IMR-90 (cell line): ENCODE measurements around the gene SLC29A3. TPM values are rescaled to one million over a fixed set of nuclear protein-coding genes. Genes with fewer than 3 reads are reported as not detected.
A peak's percentile ranks its signal among the peaks of the same experiment; 100 is the strongest.

Source experiments
- ATAC-seq: fragments of 200-7000 bp; cut with Tn5 transposase; 2 replicates; pipeline ENCODE4 v1.9.1; 2020; ENCODE audit warnings: low read depth, mild to moderate bottlenecking, moderate library complexity
- BruUV-seq: library from RNA; stranded (reverse); fragments of 400-500 nt; replicated peaks from 2 replicates; lab custom pipeline; 2021; lab: Mats Ljungman, UMichigan
- CTCF ChIA-PET: fragments of 300-600 bp; formaldehyde crosslinking; extraction: SDS; loops from one replicate; lab custom pipeline; 2021; ENCODE audit warnings: antibody characterized with exemption; lab: Yijun Ruan, JAX
- POLR2A ChIA-PET: fragments of 300-600 bp; sonication (Branson Sonifier 250); formaldehyde crosslinking; loops from one replicate; lab custom pipeline; 2022; ENCODE audit warnings: antibody characterized with exemption; ENCODE audit not compliant: unreplicated experiment; lab: Charles Lee
- DNase-seq: peaks from one replicate; pipeline ENCODE4 v3.0.0; 2013
- H2AFZ ChIP-seq: replicated peaks from 2 replicates; pipeline ENCODE3; 2013; ENCODE audit warnings: low read length, mild to moderate bottlenecking; ENCODE audit not compliant: poor library complexity
- H2AK5ac ChIP-seq: 2 replicates; pipeline ENCODE4 v1.6.1; 2013; ENCODE audit warnings: low read depth, low read length, inconsistent platforms
- H2AK9ac ChIP-seq: replicated peaks from 2 replicates; pipeline ENCODE3; 2013; ENCODE audit warnings: mild to moderate bottlenecking, low read depth, low read length, moderate library complexity; ENCODE audit not compliant: poor library complexity
- H2BK120ac ChIP-seq: 2 replicates; pipeline ENCODE4 v1.6.1; 2013; ENCODE audit warnings: low read depth, low read length, inconsistent platforms
- H2BK15ac ChIP-seq: 3 replicates; pipeline ENCODE4 v1.6.1; 2013; ENCODE audit warnings: low read depth, low read length, inconsistent platforms
- H2BK20ac ChIP-seq: 2 replicates; pipeline ENCODE4 v1.6.1; 2013; ENCODE audit warnings: low read depth, mild to moderate bottlenecking, inconsistent platforms, low read length, moderate library complexity
- H2BK5ac ChIP-seq: 2 replicates; pipeline ENCODE4 v1.6.1; 2013; ENCODE audit warnings: mild to moderate bottlenecking, low read depth, low read length, inconsistent platforms; ENCODE audit not compliant: poor library complexity, severe bottlenecking
- H3K14ac ChIP-seq: replicated peaks from 2 replicates; pipeline ENCODE4 v1.6.1; 2013; ENCODE audit warnings: low read depth, low read length, inconsistent platforms
- H3K18ac ChIP-seq: 2 replicates; pipeline ENCODE4 v1.6.1; 2013; ENCODE audit warnings: low read depth, low read length, control low read depth
- H3K23ac ChIP-seq: 2 replicates; pipeline ENCODE4 v1.6.1; 2013; ENCODE audit warnings: low read depth, low read length, inconsistent platforms
- H3K27ac ChIP-seq: 2 replicates; pipeline ENCODE4 v1.5.1; 2013; ENCODE audit warnings: mild to moderate bottlenecking, control low read depth, low read length; ENCODE audit not compliant: insufficient read depth
- H3K27me3 ChIP-seq: 2 replicates; pipeline ENCODE4 v1.6.1; 2013; ENCODE audit warnings: low read length; ENCODE audit not compliant: control insufficient read depth, insufficient read depth
- H3K36me3 ChIP-seq: 2 replicates; pipeline ENCODE4 v1.6.1; 2013; ENCODE audit warnings: low read length, mixed read lengths; ENCODE audit not compliant: control insufficient read depth, insufficient read depth
- H3K4ac ChIP-seq: 2 replicates; pipeline ENCODE4 v1.6.1; 2013; ENCODE audit warnings: low read depth, low read length, inconsistent platforms
- H3K4me1 ChIP-seq: 2 replicates; pipeline ENCODE4 v1.6.1; 2013; ENCODE audit warnings: low read length, mixed read lengths; ENCODE audit not compliant: control insufficient read depth, insufficient read depth
- H3K4me2 ChIP-seq: 2 replicates; pipeline ENCODE4 v1.6.1; 2013; ENCODE audit warnings: low read depth, mild to moderate bottlenecking, control low read depth, low read length, moderate library complexity
- H3K4me3 ChIP-seq: 2 replicates; pipeline ENCODE4 v1.5.1; 2013; ENCODE audit warnings: low read depth, mild to moderate bottlenecking, control low read depth, low read length, moderate library complexity; ENCODE audit not compliant: insufficient read depth
- H3K56ac ChIP-seq: 2 replicates; pipeline ENCODE4 v1.6.1; 2013; ENCODE audit warnings: low read length, inconsistent platforms; ENCODE audit not compliant: insufficient read depth; ENCODE audit errors: extremely low read depth
- H3K79me1 ChIP-seq, 2 experiments: 2 replicates each; pipeline ENCODE4 v1.6.1; 2013; ENCODE audit warnings: low read length in 2 of 2, inconsistent platforms in 1 of 2, low read depth in 1 of 2
- H3K9ac ChIP-seq: 2 replicates; pipeline ENCODE4 v1.6.1; 2013; ENCODE audit warnings: low read depth, low read length, control low read depth
- H3K9me1 ChIP-seq: 2 replicates; pipeline ENCODE4 v1.6.1; 2013; ENCODE audit warnings: low read length, inconsistent platforms; ENCODE audit not compliant: insufficient read depth
- H3K9me3 ChIP-seq: 2 replicates; pipeline ENCODE4 v1.6.1; 2013; ENCODE audit warnings: low read length; ENCODE audit not compliant: control insufficient read depth, insufficient read depth
- H4K20me1 ChIP-seq: 2 replicates; pipeline ENCODE4 v1.6.1; 2013; ENCODE audit warnings: low read length, inconsistent platforms; ENCODE audit not compliant: insufficient read depth
- H4K5ac ChIP-seq: 2 replicates; pipeline ENCODE4 v1.6.1; 2013; ENCODE audit warnings: mild to moderate bottlenecking, low read depth, low read length, control low read depth
- H4K8ac ChIP-seq, 2 experiments: 2 replicates each; pipeline ENCODE4 v1.6.1; 2013; ENCODE audit warnings: low read depth in 2 of 2, low read length in 2 of 2, control low read depth in 1 of 2, inconsistent platforms in 1 of 2
- H4K91ac ChIP-seq: 2 replicates; pipeline ENCODE4 v1.6.1; 2013; ENCODE audit warnings: low read depth, low read length, inconsistent platforms; ENCODE audit not compliant: insufficient read depth
- BHLHE40 ChIP-seq: fragments of 150-350 bp; IDR thresholded peaks from 2 replicates; pipeline ENCODE4 v1.6.1; 2016; ENCODE audit warnings: mild to moderate bottlenecking, low read depth, low read length
- CEBPB ChIP-seq: IDR thresholded peaks from 2 replicates; pipeline ENCODE4 v1.6.1; 2012; ENCODE audit warnings: low read depth, low read length, improper control_type of control experiment
- FOS ChIP-seq: fragments of 150-350 bp; IDR thresholded peaks from 2 replicates; pipeline ENCODE4 v1.6.1; 2016; ENCODE audit warnings: low read depth, low read length
- MAFK ChIP-seq: IDR thresholded peaks from 2 replicates; pipeline ENCODE4 v1.6.1; 2012; ENCODE audit warnings: low read depth, low read length, improper control_type of control experiment
- MAZ ChIP-seq: IDR thresholded peaks from 2 replicates; pipeline ENCODE4 v1.6.1; 2012; ENCODE audit warnings: low read depth, mild to moderate bottlenecking, low read length, improper control_type of control experiment, moderate library complexity, borderline replicate concordance
- MXI1 ChIP-seq: IDR thresholded peaks from 2 replicates; pipeline ENCODE4 v1.6.1; 2012; ENCODE audit warnings: low read depth, mild to moderate bottlenecking, low read length, moderate library complexity, borderline replicate concordance
- NFE2L2 ChIP-seq: fragments of 150-350 bp; IDR thresholded peaks from 2 replicates; pipeline ENCODE4 v1.6.1; 2016; ENCODE audit warnings: low read depth, mild to moderate bottlenecking, low read length
- POLR2A ChIP-seq: IDR thresholded peaks from 2 replicates; pipeline ENCODE4 v1.6.1; 2012; ENCODE audit warnings: mild to moderate bottlenecking, low read depth, low read length
- RAD21 ChIP-seq: IDR thresholded peaks from 2 replicates; pipeline ENCODE4 v1.6.1; 2012; ENCODE audit warnings: low read length, improper control_type of control experiment
- RCOR1 ChIP-seq: IDR thresholded peaks from 2 replicates; pipeline ENCODE4 v1.6.1; 2012; ENCODE audit warnings: mild to moderate bottlenecking, low read length, improper control_type of control experiment; ENCODE audit not compliant: insufficient replicate concordance
- SMC3 ChIP-seq: fragments of 150-350 bp; IDR thresholded peaks from 2 replicates; pipeline ENCODE4 v1.6.1; 2016; ENCODE audit warnings: low read depth, mild to moderate bottlenecking, antibody characterized with exemption, low read length, moderate library complexity
- WGBS, 2 experiments: methylation state at CpG; one replicate each; pipeline versions ENCODE4 v1.1.5 to v1.1.7; 2013; ENCODE audit warnings: missing lambda C conversion rate in 2 of 2; ENCODE audit not compliant: insufficient read length in 1 of 2; ENCODE audit errors: extremely low coverage in 2 of 2; 5-methylcytosine and 5-hydroxymethylcytosine counted together
- dilution Hi-C: fragments of 300-500 bp; cut with HindIII; formaldehyde crosslinking; loops from one replicate; pipeline ENCODE4 v1.14.3; 2018; ENCODE audit warnings: low sequenced_read_pairs; ENCODE audit not compliant: unreplicated experiment
- in situ Hi-C: fragments of 300-500 bp; cut with MboI; formaldehyde crosslinking; loops from 3 replicates; pipeline ENCODE4 v1.14.3; 2019; ENCODE audit warnings: low sequenced_read_pairs, inconsistent platforms, mixed read lengths
- intact Hi-C: fragments of 100-400 bp; cut with micrococcal nuclease; formaldehyde crosslinking; loops from 2 replicates; pipeline ENCODE4 v1.10.0; 2022
- polyA plus RNA-seq, 3 experiments: library from polyadenylated mRNA; depleted of rRNA; stranded (reverse); fragments of >200 nt; gene quantifications; 2 replicates each; pipeline ENCODE4 v1.2.3, GENCODE V29; 2012; ENCODE audit warnings: low replicate concordance in 1 of 3
- total RNA-seq: library from RNA; depleted of rRNA; stranded (reverse); fragments of >200 nt; gene quantifications from 2 replicates; pipeline ENCODE4 v1.2.3, GENCODE V29; 2012
- TF ChIP-seq, protein P1 (sequence below): conservative IDR thresholded peaks from 2 replicates; pipeline ENCODE4 v1.5.1; 2012; ENCODE audit warnings: mild to moderate bottlenecking, low read depth, low read length, improper control_type of control experiment
- TF ChIP-seq, protein P2 (sequence below): fragments of 150-350 bp; IDR thresholded peaks from 2 replicates; pipeline ENCODE4 v1.6.1; 2017; ENCODE audit warnings: mild to moderate bottlenecking, antibody characterized with exemption, low read length, low read depth

Gene SLC29A3
- total and polyA plus RNA-seq, 2 of the 4 experiments (the other 2 are of a cell fraction), result 0.72 to 3.0 TPM

DNA sequence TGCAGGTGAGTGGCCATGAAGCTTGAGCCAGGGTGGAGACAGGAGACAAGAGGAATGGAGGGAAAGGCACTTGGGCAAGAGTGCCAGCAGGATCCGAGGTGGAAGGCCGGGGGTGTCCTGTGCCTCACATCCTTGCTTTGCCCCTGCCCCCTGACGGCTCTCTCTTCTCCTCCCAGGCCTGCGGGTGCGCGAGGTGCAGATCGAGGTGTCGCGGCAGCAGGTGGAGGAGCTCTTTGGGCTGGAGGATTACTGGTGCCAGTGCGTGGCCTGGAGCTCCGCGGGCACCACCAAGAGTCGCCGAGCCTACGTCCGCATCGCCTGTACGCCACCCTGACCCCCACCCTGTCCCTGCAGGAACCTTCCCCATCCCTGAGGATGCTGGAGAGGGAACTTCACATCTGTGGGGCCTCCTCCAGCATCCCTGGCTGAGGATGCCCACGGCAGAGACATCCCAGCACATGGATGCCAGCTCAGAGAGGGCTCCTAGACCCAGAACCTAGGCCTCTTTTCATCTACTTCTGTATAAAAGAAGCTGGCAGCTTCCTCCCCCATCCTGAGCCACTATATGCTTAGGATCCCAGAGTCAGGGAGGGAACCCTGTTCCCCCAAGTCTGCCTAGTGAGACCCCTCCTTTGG lies 34.4 kb upstream of the SLC29A3 start:
- Histone ChIP-seq H2BK120ac (no peak overlapping the region), H2AFZ (no peak overlapping the region), H4K8ac (no peak overlapping the region), H3K27me3 (no peaks in the 10 kb centered on the region), H3K9me3 (no peaks in the 10 kb centered on the region), H3K36me3 (peaks cover 6% of the 10 kb centered on the region; the same call in 1 of the 2 replicates), H3K9me1 (no peaks in the 10 kb centered on the region), H2BK20ac (no peak overlapping the region), H3K9ac (no peak overlapping the region), H3K79me1 (no peaks in the 10 kb centered on the region), H2AK9ac (no peak overlapping the region), H4K5ac (no peak overlapping the region), H3K4me2 (no peak overlapping the region), H3K4me1 (peaks cover 9% of the 10 kb centered on the region; the same call in 1 of the 2 replicates), H3K4me3 (no peak overlapping the region), H3K56ac (no peak overlapping the region), H3K4ac (no peak overlapping the region), H3K23ac (no peak overlapping the region), H3K27ac (no peak overlapping the region), H3K18ac (no peak overlapping the region), H2AK5ac (no peak overlapping the region), H4K20me1 (no peaks in the 10 kb centered on the region), H4K91ac (no peak overlapping the region), H2BK5ac (no peak overlapping the region), H2BK15ac (no peak overlapping the region), H3K14ac (no peak overlapping the region)
- BruUV-seq, result no TSS peak
- TF ChIP-seq FOS (no peak), MXI1 (no peak), SMC3 (no peak), MAZ (no peak), RAD21 (no peak), NFE2L2 (no peak), BHLHE40 (no peak), MAFK (no peak), RCOR1 (no peak), POLR2A (no peak), CEBPB (no peak)
- TF ChIP-seq, protein P1, sequence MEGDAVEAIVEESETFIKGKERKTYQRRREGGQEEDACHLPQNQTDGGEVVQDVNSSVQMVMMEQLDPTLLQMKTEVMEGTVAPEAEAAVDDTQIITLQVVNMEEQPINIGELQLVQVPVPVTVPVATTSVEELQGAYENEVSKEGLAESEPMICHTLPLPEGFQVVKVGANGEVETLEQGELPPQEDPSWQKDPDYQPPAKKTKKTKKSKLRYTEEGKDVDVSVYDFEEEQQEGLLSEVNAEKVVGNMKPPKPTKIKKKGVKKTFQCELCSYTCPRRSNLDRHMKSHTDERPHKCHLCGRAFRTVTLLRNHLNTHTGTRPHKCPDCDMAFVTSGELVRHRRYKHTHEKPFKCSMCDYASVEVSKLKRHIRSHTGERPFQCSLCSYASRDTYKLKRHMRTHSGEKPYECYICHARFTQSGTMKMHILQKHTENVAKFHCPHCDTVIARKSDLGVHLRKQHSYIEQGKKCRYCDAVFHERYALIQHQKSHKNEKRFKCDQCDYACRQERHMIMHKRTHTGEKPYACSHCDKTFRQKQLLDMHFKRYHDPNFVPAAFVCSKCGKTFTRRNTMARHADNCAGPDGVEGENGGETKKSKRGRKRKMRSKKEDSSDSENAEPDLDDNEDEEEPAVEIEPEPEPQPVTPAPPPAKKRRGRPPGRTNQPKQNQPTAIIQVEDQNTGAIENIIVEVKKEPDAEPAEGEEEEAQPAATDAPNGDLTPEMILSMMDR, result no peak
- TF ChIP-seq, protein P2, sequence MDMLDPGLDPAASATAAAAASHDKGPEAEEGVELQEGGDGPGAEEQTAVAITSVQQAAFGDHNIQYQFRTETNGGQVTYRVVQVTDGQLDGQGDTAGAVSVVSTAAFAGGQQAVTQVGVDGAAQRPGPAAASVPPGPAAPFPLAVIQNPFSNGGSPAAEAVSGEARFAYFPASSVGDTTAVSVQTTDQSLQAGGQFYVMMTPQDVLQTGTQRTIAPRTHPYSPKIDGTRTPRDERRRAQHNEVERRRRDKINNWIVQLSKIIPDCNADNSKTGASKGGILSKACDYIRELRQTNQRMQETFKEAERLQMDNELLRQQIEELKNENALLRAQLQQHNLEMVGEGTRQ, result no peak
- WGBS, 2 experiments, result no CpG with 5 or more reads among the region's 19 CpGs
- ATAC-seq, result peak; percentile 22; the same call in 1 of the 2 replicates
- DNase-seq, result no peak
- in situ Hi-C loops, result loop anchor here (5.0 kb wide), 1 partner anchor 357 kb away; no protein-coding TSS in a partner anchor
- ChIA-PET CTCF (interaction anchor here (0.5 to 1.2 kb wide), 9 partner anchors 9 to 365 kb away, joined by 3 to 7 read pairs (median 3); partner anchors contain the start of gene SLC29A3), POLR2A (no interaction called here)
- intact Hi-C loops, result loop anchor here (1.0 to 2.0 kb wide), 2 partner anchors 76 to 359 kb away; no protein-coding TSS in a partner anchor
- dilution Hi-C loops, result no loop called here
